Loucy (cell line): ENCODE measurements around the gene SPPL3.

Experiments used
- H2AFZ ChIP-seq: fragments of 200-600 bp; sonication (generic); 2 replicates; pipeline ENCODE4 v1.6.0; 2016; ENCODE audit warnings: antibody characterized with exemption, mild to moderate bottlenecking, low read length, moderate library complexity
- H3F3A ChIP-seq: fragments of 200-600 bp; 2 replicates; pipeline ENCODE4 v1.6.0; 2016; ENCODE audit warnings: antibody characterized with exemption, low read depth, mild to moderate bottlenecking
- H3K27me3 ChIP-seq: fragments of 200-600 bp; sonication (generic); 2 replicates; pipeline ENCODE4 v1.6.1; 2014; ENCODE audit warnings: low read length, mild to moderate bottlenecking; ENCODE audit not compliant: insufficient read depth, poor library complexity, severe bottlenecking
- H3K36me3 ChIP-seq: fragments of 200-600 bp; sonication (generic); 2 replicates; pipeline ENCODE4 v1.6.1; 2016; ENCODE audit warnings: low read length; ENCODE audit not compliant: insufficient read depth
- H3K4me1 ChIP-seq: fragments of 200-600 bp; sonication (generic); 2 replicates; pipeline ENCODE4 v1.5.1; 2014; ENCODE audit warnings: low read length, mild to moderate bottlenecking; ENCODE audit not compliant: insufficient read depth, poor library complexity, severe bottlenecking
- H3K4me2 ChIP-seq: fragments of 200-600 bp; sonication (generic); 2 replicates; pipeline ENCODE4 v1.6.0; 2014; ENCODE audit warnings: antibody characterized with exemption, low read length, low read depth, mild to moderate bottlenecking; ENCODE audit not compliant: poor library complexity, severe bottlenecking
- H3K4me3 ChIP-seq: fragments of 200-600 bp; sonication (generic); 2 replicates; pipeline ENCODE4 v1.5.1; 2014; ENCODE audit warnings: low read length, mild to moderate bottlenecking, mixed read lengths; ENCODE audit not compliant: poor library complexity, severe bottlenecking
- H3K79me2 ChIP-seq: fragments of 200-600 bp; sonication (generic); 2 replicates; pipeline ENCODE4 v1.6.1; 2014; ENCODE audit warnings: low read length; ENCODE audit not compliant: insufficient read depth
- H3K9ac ChIP-seq: fragments of 200-600 bp; sonication (generic); 2 replicates; pipeline ENCODE4 v1.6.0; 2014; ENCODE audit warnings: mild to moderate bottlenecking, low read depth, low read length, moderate library complexity; ENCODE audit not compliant: poor library complexity, severe bottlenecking
- H3K9me2 ChIP-seq: fragments of 200-600 bp; sonication (generic); replicated peaks from 2 replicates; pipeline ENCODE4 v1.6.1; 2016; ENCODE audit warnings: low read depth, low read length, mixed read lengths
- H3K9me3 ChIP-seq: fragments of 200-600 bp; sonication (generic); 2 replicates; pipeline ENCODE4 v1.6.1; 2014; ENCODE audit warnings: mild to moderate bottlenecking, antibody characterized with exemption, low read length, low read depth; ENCODE audit not compliant: insufficient read depth
- H4K20me1 ChIP-seq: fragments of 200-600 bp; sonication (generic); 2 replicates; pipeline ENCODE4 v1.6.0; 2014; ENCODE audit warnings: antibody characterized with exemption, low read length, mild to moderate bottlenecking; ENCODE audit not compliant: insufficient read depth, poor library complexity, severe bottlenecking
- EZH2phosphoT487 ChIP-seq: fragments of 200-600 bp; IDR thresholded peaks from 2 replicates; pipeline ENCODE4 v1.6.1; 2018; ENCODE audit warnings: antibody characterized with exemption, mild to moderate bottlenecking, moderate library complexity, borderline replicate concordance
- TF ChIP-seq, protein P1 (sequence below): fragments of 200-600 bp; sonication (generic); conservative IDR thresholded peaks from 2 replicates; pipeline ENCODE4 v1.5.1; 2014; ENCODE audit warnings: mild to moderate bottlenecking, antibody characterized with exemption, low read length

Gene SPPL3

DNA sequence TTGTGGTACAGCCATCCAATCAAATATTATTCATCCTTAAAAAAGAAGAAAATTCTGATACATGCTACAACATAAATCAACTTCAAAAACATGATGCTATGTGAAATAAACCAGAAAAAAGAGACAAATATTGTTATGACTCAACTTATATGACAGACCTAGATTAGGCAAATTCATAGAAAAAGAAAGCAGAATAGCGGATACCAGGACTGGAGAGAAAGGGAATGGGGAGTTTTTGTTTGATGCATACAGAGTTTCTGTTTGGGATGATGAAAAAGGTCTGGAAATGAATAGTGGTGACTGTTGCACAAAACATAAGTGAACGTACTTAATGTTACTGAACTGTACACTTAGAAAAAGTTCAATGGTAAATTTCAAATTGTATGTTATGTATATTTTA is 82.3 kb downstream of the SPPL3 start:
- peaks cover 6% of the 10 kb centered on the region for H3K4me1 ChIP-seq
- H3K9ac ChIP-seq = no peak overlapping the region
- H3K79me2 ChIP-seq = peaks cover 91% of the 10 kb centered on the region
- no peak overlapping the region for H3K4me2 ChIP-seq
- peaks cover 19% of the 10 kb centered on the region for H4K20me1 ChIP-seq
- no peaks in the 10 kb centered on the region for H3K27me3 ChIP-seq
- no peak overlapping the region for H3K4me3 ChIP-seq
- H3K36me3 ChIP-seq = no peaks in the 10 kb centered on the region
- H2AFZ ChIP-seq = no peak overlapping the region
- H3K9me3 ChIP-seq = no peaks in the 10 kb centered on the region
- H3F3A ChIP-seq = no peaks in the 10 kb centered on the region
- no peaks in the 10 kb centered on the region for H3K9me2 ChIP-seq
- TF ChIP-seq, protein P1, sequence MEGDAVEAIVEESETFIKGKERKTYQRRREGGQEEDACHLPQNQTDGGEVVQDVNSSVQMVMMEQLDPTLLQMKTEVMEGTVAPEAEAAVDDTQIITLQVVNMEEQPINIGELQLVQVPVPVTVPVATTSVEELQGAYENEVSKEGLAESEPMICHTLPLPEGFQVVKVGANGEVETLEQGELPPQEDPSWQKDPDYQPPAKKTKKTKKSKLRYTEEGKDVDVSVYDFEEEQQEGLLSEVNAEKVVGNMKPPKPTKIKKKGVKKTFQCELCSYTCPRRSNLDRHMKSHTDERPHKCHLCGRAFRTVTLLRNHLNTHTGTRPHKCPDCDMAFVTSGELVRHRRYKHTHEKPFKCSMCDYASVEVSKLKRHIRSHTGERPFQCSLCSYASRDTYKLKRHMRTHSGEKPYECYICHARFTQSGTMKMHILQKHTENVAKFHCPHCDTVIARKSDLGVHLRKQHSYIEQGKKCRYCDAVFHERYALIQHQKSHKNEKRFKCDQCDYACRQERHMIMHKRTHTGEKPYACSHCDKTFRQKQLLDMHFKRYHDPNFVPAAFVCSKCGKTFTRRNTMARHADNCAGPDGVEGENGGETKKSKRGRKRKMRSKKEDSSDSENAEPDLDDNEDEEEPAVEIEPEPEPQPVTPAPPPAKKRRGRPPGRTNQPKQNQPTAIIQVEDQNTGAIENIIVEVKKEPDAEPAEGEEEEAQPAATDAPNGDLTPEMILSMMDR = no peak
- TF ChIP-seq EZH2phosphoT487 = no peak

DNA sequence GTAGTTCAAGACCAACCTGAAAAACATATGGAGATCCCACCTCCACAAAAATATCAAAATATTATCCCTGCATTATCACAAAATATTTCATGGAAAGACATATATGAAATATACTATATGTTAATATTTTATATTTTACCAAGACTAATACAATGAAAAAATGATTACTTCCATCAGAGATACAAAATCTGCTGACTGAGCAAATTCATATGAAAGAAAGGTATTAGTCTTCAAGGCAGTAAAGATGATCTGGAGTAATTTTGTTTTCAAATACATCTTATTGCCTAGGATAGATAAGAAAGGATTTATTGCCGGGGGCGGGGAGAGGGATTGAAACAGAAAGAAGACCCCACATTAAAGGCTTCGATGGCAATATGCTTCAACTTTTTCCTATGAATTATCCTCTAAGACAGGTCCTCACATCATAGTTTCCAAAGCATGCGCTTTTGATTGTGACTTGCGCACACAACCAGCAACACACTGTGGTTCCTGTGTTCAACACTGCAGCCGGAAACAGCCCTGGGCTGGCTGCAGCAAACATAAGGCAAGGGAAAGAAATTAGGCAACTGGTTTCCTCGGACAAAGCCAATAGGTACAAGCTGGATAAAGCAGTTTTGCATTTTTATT is 83.2 kb downstream of the SPPL3 start:
- H3K27me3 ChIP-seq = no peaks in the 10 kb centered on the region
- no peak overlapping the region for H2AFZ ChIP-seq
- no peaks in the 10 kb centered on the region for H3K9me3 ChIP-seq
- TF ChIP-seq, protein P1 = no peak
- TF ChIP-seq EZH2phosphoT487 = no peak
- peaks cover 19% of the 10 kb centered on the region for H4K20me1 ChIP-seq
- peaks cover 7% of the 10 kb centered on the region for H3K4me1 ChIP-seq
- H3K36me3 ChIP-seq = no peaks in the 10 kb centered on the region
- H3K9ac ChIP-seq = no peak overlapping the region
- H3F3A ChIP-seq = no peaks in the 10 kb centered on the region
- H3K79me2 ChIP-seq = peaks cover 89% of the 10 kb centered on the region
- H3K4me2 ChIP-seq = no peak overlapping the region
- no peak overlapping the region for H3K4me3 ChIP-seq
- H3K9me2 ChIP-seq = no peaks in the 10 kb centered on the region

DNA sequence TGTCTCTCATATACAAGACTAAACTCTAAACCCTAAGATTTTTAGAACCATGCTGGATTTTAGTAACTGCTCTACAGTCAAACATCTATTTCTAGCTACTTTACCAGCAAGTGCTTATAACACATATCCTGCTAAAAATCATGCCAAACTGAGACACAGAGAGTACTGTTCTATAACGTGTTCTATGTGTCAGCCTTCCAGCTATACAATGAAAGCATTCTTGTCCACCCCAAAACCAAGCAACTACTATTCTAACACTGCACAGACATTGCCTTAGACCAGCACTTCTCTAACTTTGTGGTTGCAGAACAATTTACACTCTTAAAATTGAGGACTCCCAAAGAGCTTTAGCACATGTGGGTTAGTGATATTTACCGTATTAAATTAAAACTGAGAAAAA is 85.7 kb downstream of the SPPL3 start:
- Histone ChIP-seq H2AFZ (no peak overlapping the region), H3K36me3 (no peaks in the 10 kb centered on the region), H3F3A (peaks cover 4% of the 10 kb centered on the region), H3K9me2 (no peaks in the 10 kb centered on the region), H3K27me3 (no peaks in the 10 kb centered on the region), H3K9ac (no peak overlapping the region), H3K4me2 (no peak overlapping the region), H3K4me1 (peaks cover 18% of the 10 kb centered on the region), H3K4me3 (no peak overlapping the region), H3K79me2 (peaks cover 84% of the 10 kb centered on the region), H3K9me3 (no peaks in the 10 kb centered on the region), H4K20me1 (peaks cover 29% of the 10 kb centered on the region)
- TF ChIP-seq EZH2phosphoT487 = no peak
- TF ChIP-seq, protein P1 = no peak
